Right atrium auricular region (tissue), 2 donors: ENCODE results near the gene KCNQ1. TPM values are rescaled to one million over a fixed set of nuclear protein-coding genes. Genes with fewer than 3 reads are reported as not detected.

ENCODE experiments used
- DNase-seq: peaks from one replicate; pipeline ENCODE4 v3.0.0-alpha.2; 2019; ENCODE audit warnings: low spot score
- H3K27ac ChIP-seq, 2 donors: fragments of 200-600 bp; sonication (generic); 1 replicate in 1 of 2; 2 replicates in 1 of 2; pipeline ENCODE4 v1.5.1; 2016 to 2019
- H3K27me3 ChIP-seq, 2 donors: fragments of 200-600 bp; sonication (generic); one replicate each; pipeline versions ENCODE4 v1.5.1 to v1.6.0; 2017 to 2019
- H3K36me3 ChIP-seq: fragments of 200-600 bp; sonication (generic); one replicate; pipeline ENCODE4 v1.5.1; 2016
- H3K4me1 ChIP-seq, 2 donors: fragments of 200-600 bp; sonication (generic); one replicate each; pipeline versions ENCODE4 v1.5.1 to v1.6.0; 2017 to 2019
- H3K4me3 ChIP-seq, 2 donors: fragments of 200-600 bp; sonication (generic); 1 replicate in 1 of 2; 2 replicates in 1 of 2; pipeline ENCODE4 v1.5.1; 2017 to 2019; ENCODE audit warnings: mild to moderate bottlenecking in 1 of 2, moderate library complexity in 1 of 2
- H3K9me3 ChIP-seq, 2 donors: fragments of 200-600 bp; sonication (generic); one replicate each; pipeline ENCODE4 v1.5.1; 2019
- CTCF ChIP-seq, 2 donors: fragments of 200-600 bp; sonication (generic); IDR thresholded peaks; one replicate each; pipeline ENCODE4 v1.5.1; 2019; ENCODE audit warnings: antibody characterized with exemption in 2 of 2
- total RNA-seq, 2 donors: library from RNA; depleted of rRNA; stranded (reverse); fragments of >200 nt; gene quantifications; one replicate each; pipeline ENCODE4 v1.1.0, GENCODE V29; 2016

KCNQ1 gene
- total RNA-seq, 2 donors from 2014 or later: 12.7 to 25.1 TPM

- Histone ChIP-seq H3K9me3 (no peaks in the 10 kb centered on the region), H3K4me1 (no peaks in the 10 kb centered on the region), H3K27ac (no peak overlapping the region), H3K27me3 (no peaks in the 10 kb centered on the region), H3K36me3 (no peaks in the 10 kb centered on the region), H3K4me3 (no peak overlapping the region)
- no peak for TF ChIP-seq CTCF (IDR thresholded peaks at IDR 0.05)
- DNase-seq: no peak
These were observed 308.1 kb downstream of the KCNQ1 start for GRCh38 chr11:2752923-2753322.

GRCh38 chr11:2754008-2754407 is 309.2 kb downstream of the KCNQ1 start:
- DNase-seq: no peak
- no peaks in the 10 kb centered on the region for H3K9me3 ChIP-seq
- H3K27ac ChIP-seq: no peak overlapping the region
- H3K36me3 ChIP-seq: no peaks in the 10 kb centered on the region
- H3K27me3 ChIP-seq: no peaks in the 10 kb centered on the region
- no peak for TF ChIP-seq CTCF (IDR thresholded peaks at IDR 0.05)
- no peaks in the 10 kb centered on the region for H3K4me1 ChIP-seq
- H3K4me3 ChIP-seq: no peak overlapping the region

GRCh38 chr11:2755071-2755470 is 310.3 kb downstream of the KCNQ1 start:
- Histone ChIP-seq H3K27ac (no peak overlapping the region), H3K27me3 (no peaks in the 10 kb centered on the region), H3K36me3 (no peaks in the 10 kb centered on the region), H3K4me1 (no peaks in the 10 kb centered on the region), H3K9me3 (no peaks in the 10 kb centered on the region), H3K4me3 (no peak overlapping the region)
- DNase-seq: no peak
- TF ChIP-seq CTCF (IDR thresholded peaks at IDR 0.05): no peak

- no peak overlapping the region for H3K27ac ChIP-seq
- DNase-seq: no peak
- no peaks in the 10 kb centered on the region for H3K36me3 ChIP-seq
- no peak overlapping the region for H3K4me3 ChIP-seq
- no peaks in the 10 kb centered on the region for H3K4me1 ChIP-seq
- TF ChIP-seq CTCF (IDR thresholded peaks at IDR 0.05): no peak
- no peaks in the 10 kb centered on the region for H3K27me3 ChIP-seq
- H3K9me3 ChIP-seq: no peaks in the 10 kb centered on the region
These were observed 313.9 kb downstream of the KCNQ1 start for GRCh38 chr11:2758751-2759150.

- no peaks in the 10 kb centered on the region for H3K9me3 ChIP-seq
- H3K4me1 ChIP-seq: no peaks in the 10 kb centered on the region
- no peak overlapping the region for H3K4me3 ChIP-seq
- no peaks in the 10 kb centered on the region for H3K36me3 ChIP-seq
- no peak overlapping the region for H3K27ac ChIP-seq
- no peak for DNase-seq
- no peaks in the 10 kb centered on the region for H3K27me3 ChIP-seq
- TF ChIP-seq CTCF (IDR thresholded peaks at IDR 0.05): no peak
These were observed 314.7 kb downstream of the KCNQ1 start for GRCh38 chr11:2759228-2760195.
